SK-N-MC (cell line): ENCODE results near the gene TLE2.

Experiments
- EZH2 ChIP-seq: fragments of 200-600 bp; sonication (generic); IDR thresholded peaks from one replicate; pipeline ENCODE4 v1.6.1; 2017; ENCODE audit warnings: antibody characterized with exemption
- POLR2AphosphoS5 ChIP-seq: IDR thresholded peaks from 2 replicates; pipeline ENCODE4 v1.6.1; 2012; ENCODE audit warnings: mild to moderate bottlenecking, low read depth, low read length, borderline replicate concordance

DNA sequence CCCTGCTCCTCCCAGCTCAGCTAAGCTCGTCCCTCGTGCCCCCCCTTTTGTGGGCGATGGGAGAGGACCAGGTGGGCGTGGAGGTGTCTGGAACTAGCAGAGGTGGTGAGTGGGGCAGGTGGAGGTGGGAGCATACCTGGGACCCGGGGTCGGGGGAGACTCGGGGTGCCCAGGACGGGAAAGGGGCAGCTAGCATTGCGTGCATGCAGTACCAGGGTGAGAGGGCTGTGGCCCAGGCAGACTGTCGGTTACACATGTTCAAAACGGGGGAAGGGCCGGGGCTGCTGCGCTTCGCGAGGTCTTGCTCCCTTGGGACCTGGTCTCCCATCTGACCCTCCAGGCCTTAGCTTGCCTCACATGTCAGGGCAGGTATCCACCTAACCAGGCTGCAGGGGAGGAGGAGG is 24.1 kb upstream of the TLE2 start:
- TF ChIP-seq EZH2 (no peak), POLR2AphosphoS5 (0 out of 2 replicates have a peak, but pooled peaks have one; percentile 19)
